Activated CD4-positive, CD25-positive, alpha-beta regulatory T cell treated with anti-CD3 and anti-CD28 coated beads, Interleukin-2, amount 50 U/mL, for 24 hours (primary cell): ENCODE measurements around the gene NAXD.
"Not testable (repeated sequence)": the region's sequence is repeated elsewhere in the genome, so short reads cannot be mapped to it uniquely, and the experiment has no call there.

Experiments used
- ATAC-seq, 2 donors: fragments of 150-1000 bp; cut with Tn5 transposase; one replicate each; pipeline ENCODE4 v1.10.0; 2021; ENCODE audit warnings: mild to moderate bottlenecking in 1 of 2, moderate library complexity in 1 of 2

The NAXD gene

DNA sequence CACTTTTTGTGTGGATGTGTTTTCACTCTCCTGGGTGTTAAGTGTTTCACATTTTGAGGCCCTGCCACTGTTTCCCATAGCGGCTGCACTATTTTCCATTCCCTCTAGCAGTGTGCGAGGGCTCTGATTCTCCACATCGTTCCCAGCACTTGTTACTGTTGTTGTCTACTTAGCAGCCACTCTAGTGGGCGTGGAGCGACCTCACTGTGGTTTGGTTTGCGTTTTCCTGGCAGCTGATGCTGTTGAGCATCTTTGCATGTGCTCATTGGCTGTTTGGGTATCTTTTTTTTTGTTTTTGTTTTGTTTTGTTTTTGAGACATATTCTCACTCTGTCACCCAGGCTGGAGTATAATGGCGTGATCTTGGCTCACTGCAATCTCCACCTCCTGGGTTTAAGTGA lies 14.4 kb downstream of the NAXD start:
- ATAC-seq, result no peak

DNA sequence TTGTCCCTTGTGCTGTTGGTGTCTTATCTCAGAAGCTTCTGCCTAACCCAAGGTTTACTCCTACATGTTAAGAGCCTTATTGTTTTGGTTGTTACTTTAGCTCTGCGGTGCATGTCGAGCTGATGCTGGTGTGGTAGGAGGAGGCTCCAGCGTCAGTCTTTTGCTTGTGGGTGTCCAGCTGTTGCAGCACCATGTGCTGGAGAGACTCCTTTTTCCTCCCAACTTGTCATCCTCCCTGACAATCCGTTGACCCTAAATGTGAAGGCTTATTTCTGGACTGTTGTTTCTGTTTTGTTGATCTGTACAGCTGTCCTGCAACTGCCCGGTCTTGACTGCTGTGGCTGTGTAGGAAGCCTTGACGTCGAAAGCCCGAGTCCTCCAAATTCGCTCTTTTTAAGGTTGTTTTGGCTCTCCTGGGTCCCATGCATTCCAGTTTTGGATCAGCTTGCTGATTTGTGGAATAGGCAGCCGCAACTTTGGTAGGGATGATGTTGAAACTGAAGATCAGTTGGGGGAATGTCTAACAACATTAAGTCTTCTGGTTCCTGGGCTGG lies 15.3 kb downstream of the NAXD start:
- ATAC-seq, result no peak

DNA sequence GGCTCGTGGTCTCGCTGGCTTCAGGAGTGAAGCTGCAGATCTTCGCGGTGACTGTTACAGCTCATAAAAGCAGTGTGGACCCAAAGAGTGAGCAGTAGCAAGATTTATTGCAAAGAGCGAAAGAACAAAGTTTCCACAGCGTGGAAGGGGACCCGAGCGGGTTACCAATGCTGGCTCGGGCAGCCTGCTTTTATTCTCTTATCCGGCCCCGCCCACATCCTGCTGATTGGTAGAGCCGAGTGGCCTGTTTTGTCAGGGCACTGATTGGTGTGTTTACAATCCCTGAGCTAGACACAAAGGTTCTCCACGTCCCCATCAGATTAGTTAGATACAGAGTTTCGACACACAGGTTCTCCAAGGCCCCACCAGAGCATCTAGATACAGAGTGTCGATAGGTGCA lies 16.9 kb downstream of the NAXD start:
- ATAC-seq, result not testable (repeated sequence)

DNA sequence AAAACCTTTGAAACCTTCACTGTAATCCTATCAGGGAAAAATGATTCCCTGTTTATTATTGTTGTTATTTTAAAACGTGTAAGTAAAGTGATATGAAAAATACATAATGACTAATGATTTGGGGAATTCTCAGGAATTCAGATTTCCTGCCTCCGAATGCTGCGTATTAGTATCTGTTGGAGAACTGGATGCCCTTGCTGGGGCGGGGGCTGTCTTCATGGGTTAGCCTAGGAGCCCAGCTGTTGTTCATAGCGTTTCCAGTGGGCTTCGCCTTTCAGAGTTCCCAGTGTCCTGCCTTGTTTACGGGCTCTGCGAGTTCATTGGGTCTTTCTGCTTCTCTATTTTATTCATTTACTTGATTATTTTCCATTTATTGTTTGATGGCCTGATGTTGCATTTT lies 18.4 kb downstream of the NAXD start:
- no peak for ATAC-seq

DNA sequence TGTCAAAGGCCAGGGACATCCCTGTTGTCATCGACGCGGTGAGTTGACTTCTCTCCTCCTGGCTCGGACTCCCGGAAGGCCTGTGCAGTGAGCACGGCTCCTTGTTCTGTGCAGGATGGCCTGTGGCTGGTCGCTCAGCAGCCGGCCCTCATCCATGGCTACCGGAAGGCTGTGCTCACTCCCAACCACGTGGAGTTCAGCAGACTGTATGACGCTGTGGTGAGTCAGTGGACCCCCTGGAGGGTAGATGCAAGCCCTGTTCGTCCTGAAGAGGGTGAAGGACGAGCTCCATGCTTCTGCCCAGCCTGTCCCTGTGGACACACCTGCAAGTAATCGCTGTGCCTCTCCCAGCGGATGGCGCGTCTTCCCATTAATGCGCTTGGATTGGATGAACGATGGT lies 19.2 kb downstream of the NAXD start:
- ATAC-seq, result no peak

DNA sequence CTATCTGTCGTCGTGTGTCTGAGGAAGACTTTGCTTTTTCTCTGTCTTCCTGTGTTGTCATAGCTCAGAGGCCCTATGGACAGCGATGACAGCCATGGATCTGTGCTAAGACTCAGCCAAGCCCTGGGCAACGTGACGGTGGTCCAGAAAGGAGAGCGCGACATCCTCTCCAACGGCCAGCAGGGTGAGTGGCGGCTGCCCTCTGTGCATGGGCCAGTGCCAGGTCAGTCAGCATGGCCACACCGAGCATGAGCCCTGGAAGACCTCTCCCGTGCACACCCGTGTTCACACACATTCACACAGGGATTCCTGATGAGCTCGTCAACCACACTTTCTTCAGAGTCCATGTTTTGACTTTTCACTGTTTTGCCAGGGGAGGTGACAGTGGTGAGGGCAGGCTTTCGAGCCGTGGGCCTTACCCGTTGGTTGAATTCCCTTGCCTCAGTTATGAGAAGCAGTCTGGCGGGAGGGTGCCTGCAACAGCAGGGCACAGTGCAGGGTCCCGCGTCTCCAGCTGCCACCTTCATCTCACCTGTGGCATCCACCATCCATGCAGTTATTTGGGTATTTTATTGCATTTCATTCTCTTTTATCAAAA lies 20.2 kb downstream of the NAXD start:
- no peak for ATAC-seq

DNA sequence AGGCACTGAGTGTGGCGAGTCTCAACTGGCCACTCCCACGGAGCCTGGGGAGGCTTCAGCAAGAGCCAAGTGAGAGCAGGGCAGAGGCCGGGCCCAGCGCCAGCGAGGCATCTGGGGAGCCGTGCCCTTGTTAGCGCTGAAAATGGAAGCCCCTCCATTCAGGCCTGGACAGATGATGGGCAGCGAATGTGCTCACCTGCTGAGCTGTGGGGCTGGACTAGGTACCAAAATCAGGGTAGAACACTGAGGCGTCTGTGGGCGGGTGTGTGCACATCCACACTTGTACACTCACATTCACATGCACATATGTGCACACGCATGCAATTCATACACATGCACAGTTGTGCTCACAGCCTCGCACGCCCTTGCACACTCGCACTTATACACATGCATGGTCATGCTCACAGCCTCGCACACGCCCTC lies 20.7 kb downstream of the NAXD start:
- no peak for ATAC-seq

DNA sequence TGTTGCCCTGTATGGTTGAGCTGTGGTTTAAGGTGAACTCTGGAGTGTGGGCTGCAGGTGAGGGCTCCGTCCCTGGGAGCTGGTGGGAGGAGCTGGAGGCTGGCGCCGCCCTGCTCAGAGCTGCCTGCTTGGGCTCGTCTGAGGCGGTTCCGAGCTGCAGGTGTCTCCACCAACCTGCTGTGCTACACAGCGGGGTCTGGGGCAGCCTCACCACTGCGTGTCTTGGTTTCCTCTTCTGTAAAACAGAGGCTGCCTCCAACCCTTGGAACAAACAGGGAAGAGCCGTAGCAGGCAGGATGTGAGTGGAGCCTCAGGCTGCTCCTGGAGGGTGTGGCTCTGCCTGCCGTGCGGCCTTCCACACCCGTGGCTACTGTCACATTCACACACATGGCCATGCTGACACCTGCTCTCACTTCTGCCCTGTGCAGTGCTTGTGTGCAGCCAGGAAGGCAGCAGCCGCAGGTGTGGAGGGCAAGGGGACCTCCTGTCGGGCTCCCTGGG lies 21.4 kb downstream of the NAXD start:
- ATAC-seq, result peak in 1 of 2 donors; percentile 17

DNA sequence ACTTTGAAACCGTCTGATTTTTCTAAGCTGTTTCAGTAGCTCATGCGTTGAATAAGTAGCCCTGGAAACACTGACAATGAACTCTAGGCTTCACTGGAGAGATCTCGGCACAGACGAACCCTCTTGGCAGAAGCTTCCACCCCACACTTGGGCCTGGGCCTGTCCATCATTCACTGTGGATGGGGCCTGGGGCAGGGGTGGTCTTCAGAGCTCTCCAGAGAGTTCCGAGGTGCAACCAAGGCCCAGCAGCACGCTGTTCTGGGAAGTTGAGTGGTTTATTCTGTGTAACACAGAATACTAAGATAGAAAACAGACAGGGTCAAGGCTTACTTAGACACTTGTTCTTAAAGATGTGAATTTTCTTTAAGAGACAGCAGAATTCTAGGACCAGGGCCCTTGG lies 21.9 kb downstream of the NAXD start:
- no peak for ATAC-seq

DNA sequence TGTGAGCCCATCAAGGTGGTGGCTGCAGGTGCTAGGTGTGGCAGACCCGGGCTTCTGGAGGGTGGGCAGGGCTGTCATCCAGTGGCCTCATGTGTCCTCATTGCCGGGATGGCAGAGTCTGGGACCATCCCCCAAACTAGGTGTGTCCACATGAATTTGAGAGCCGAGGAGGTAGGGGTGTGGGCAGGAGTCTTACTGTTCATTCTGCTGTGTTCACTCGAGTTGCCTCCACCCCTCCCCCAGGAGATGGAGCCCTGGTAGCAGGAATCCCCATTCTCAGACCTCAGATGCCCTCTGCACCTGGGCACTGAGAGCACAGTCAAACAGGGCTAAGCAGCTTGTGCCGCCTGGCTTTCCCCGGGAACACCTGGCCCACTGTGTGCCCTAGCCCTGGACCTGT lies 22.4 kb downstream of the NAXD start:
- no peak for ATAC-seq

DNA sequence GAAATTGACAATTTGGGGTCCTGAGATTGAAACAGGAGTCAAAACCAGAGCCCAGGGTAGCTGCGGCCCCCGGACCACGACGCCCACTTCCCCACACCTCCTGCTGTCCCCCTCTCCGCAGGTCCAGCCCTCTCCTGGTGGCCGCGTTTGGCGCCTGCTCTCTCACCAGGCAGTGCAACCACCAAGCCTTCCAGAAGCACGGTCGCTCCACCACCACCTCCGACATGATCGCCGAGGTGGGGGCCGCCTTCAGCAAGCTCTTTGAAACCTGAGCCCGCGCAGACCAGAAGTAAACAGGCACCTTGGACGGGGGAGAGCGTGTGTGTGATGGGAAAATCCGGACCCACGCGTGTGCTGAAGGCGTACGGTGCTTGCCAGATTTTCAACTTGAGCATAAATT lies 22.9 kb downstream of the NAXD start:
- no peak for ATAC-seq

DNA sequence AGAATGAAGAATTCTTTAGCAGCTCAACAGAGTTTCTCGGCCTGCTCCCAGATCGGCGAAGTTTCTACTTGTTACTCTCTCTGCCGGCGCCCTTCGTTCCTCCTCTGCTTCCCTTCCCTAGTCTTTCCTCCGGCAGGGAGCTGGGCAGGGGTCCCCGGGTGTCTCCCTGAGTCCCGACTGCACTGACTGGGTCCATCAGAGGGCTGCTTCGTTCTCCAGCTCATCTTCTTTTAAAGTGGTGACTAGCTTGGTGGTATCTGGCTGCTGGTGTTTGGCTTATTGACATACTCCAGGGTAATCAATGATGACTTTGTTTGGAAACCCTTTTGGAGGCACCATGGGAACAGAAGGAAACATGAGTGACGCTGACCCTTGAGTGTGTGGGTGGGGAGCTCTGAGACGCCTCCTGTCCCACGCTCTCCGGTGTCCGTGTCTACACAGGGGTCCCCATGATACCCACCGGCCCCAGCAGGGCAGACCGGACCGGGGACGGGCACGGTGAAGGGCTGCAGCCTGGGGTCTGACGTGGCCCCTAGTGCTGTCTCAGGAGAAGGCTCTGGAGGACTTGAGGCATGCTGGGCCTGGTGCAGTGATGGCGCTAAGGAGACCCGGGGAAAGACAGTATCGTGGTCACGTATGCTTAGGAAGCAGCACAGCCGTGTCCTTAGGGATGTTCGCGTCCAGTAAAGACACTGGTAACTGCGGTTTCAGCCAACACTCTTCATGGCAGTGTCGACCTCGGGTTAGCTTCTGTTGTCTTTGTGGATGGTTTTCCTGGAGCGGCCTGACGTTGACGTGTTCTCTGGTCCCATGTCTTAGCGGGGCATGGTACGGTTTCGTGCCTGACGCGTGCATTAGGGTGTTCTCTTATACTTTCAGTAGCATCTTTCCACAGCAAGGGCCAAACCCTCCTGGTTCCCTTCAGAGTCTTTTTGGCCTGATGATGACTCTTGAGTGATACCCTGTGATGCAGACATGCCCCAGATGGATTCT lies 23.8 kb downstream of the NAXD start:
- ATAC-seq, result no peak

DNA sequence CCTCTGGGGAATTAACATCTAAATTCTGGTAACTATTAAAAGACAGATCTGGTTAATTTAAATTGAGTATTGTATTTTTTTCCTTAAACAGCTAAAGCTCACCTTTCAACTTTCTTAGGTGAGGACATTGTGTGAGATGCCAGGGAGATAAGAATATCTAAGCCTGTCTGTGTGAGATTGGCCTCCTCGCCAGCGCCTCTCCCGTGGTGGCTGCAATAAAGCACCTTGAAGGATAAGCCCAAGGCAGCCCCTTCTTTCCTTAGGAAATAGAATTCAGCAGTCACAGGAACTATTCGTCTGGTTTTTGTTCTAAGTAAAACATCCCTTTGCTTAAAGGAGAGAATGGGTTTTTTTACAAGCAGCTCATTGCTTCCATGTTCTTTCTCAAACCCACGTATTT lies 24.6 kb downstream of the NAXD start:
- no peak for ATAC-seq

DNA sequence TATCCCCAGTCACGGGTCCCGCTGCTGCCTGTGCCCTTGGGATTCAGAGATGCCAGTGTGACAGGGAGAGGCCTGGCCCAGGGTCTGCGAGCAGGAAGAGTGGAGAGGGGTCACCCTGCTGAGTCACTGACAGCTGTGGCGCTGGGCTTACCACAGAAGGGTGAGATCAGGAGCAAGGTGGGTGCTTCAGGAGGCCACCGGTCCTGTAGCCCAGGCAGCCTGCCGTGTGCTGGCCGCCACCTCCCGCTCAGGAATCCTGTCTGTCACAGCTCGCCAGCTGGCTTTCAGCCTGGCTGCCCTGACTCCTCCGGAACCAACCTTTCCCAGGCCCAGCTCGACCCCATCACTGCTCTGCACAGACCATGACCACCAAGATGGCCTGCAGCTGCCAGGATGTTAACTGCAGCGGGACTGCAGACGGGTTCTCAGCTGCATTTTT lies 25.3 kb downstream of the NAXD start:
- ATAC-seq, result peak in 1 of 2 donors; percentile 5

DNA sequence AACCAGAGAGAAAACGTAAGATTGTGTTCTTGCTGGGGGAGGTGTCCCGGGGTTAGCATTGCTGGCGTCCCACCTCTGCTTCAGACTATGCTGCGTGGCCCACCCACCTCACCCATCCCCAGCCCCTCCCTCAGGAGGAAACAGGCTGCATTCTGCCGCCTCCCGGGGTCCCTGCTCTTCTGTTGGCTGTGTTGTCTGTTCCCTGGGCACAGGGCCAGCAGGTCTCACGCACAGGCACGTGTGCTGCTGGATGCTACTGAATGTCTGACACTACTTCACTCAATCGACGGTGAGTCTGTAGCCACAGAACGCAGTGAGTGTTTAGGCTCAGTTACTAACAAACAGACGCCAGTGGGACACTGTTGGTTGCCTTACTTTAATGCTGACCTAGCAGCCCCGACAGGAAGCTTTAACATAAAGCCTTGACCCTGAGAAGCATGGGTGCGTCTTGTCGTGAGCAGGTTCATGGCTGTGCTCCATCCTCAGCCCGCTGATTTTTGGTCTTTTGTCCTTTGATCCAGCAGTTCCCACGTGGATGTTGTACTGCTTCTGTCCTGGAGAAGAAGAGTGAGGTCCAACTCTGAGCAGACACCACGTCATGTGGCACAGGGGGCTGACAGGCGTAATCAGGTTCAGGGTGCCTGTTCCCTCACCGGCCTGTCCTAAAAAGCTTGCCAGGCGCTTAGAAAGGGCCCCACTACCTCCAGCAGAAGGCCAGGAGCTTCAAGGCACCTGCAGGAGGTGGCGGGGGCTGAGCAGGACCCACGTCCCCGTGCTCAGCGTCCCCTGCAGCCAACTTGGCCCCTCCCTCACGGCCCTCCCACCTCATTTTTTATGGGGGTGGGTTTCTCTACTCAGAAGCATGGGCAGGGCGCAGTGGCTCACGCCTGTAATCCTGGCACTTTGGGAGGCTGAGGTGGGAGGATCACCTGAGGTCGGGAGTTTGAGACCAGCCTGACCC lies 26.0 kb downstream of the NAXD start:
- no peak for ATAC-seq

DNA sequence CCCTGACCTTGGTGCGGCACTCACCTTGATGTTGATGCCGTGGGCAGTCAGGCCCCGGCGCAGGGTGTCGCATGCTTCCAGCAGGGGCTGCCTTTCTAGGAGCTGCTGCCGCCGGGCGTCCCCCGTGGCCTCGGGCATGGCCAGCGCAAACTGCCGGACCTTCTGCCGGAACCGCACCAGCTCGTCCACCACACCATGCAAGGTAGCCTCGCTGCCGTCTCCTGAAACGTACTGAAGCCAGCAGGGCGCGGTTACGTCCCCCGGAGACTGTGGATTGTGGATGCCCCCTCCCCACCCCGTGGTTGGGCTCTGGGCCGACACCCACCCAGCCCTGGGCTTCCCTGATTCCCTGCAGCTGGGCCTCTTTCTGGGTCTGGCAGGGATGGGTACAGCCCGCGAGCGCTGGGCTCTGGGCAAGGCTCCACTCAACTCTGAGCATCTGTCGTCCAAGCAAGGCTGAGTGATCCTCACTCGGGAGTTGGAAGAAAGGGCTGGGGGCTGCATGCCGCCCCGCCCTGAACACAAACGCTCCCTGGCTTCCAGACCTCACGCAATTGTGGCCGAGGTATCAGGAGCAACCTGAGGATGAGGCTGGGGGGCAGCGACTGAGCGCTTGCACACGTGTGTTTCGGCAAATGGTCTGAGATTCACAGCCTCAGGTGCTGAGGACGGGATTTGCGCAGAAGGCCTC lies 27.1 kb downstream of the NAXD start:
- ATAC-seq, result no peak

DNA sequence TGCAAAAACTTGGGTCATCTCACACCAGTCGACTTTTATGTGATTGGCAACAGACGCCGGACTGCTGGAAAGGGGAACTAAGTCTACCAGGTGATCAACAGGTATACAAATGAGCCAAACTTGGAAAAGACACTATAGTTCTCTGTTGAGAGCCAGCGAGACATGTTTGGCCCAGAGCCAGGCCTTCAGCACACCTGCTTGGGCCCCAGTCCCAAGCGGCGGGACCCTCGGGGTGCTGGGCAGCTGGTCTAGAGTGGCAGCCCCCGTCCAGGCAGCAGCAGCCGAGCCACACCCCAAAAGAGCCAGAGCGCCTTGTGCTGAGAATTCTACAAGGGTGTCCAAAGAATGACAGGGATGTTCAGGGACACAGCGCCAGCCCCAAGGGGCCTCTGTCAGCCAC lies 28.0 kb downstream of the NAXD start:
- ATAC-seq, result no peak

DNA sequence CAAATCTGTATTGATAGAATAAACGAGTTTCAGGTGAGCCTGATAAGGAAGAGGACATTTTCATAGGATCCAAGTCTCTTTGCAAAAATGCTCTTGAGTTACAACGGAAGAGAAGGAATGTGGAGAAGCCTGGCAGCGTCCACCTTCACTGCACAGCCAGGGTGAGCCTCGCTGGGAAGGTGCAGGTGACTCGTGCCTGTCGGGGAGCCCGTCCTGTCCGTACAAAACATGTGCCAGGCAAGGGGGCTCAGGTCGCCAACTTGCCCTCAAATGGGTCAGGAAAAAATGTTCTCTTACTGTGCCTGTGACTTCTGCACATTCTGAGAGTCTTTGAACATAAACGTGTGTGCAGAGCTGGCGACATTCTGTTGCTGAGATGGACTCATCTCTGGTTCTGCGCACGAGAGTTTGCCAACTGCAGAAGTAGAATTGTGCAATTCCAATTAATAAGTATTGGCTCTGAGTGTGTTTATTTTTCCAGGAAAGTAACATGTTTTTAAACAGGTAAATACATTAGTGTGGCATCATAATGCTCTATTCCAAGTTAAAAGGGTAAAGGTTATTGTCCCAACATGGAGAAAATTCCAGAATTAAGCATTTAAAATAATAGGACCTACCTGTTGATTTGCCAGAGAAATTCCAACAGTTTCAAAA lies 28.6 kb downstream of the NAXD start:
- no peak for ATAC-seq

DNA sequence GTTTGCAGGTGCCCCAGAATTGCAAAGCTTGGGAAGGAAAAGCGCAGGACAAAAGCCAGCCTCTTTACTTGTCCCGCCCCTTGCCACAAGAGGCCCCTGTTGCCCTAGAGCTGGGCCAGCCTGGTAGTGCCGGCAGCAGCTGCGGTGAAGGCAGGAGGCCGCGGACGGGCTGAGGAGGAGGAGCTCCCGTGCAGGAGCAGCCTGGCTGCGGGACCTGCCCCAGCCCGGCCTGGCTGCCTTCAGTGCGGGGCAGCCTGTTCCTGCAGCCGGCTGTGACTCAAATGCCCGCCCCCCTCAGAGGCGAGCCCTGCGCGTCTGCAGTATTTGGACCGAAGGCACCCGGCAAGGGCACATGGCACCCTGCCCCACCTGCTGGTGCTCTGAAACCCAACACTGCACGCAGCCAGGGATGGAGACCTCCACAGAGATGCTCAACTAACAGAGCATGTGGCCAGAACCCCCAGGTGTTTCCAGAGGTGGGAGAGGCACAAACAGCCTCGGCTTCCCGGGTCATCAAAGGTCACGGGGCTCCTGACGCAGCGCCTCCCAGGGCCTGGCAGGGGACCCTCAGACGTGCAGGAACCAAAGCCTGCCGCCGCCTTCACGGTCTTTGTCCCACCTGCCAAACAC lies 29.7 kb downstream of the NAXD start:
- ATAC-seq, result peak; percentile 53 to 63

DNA sequence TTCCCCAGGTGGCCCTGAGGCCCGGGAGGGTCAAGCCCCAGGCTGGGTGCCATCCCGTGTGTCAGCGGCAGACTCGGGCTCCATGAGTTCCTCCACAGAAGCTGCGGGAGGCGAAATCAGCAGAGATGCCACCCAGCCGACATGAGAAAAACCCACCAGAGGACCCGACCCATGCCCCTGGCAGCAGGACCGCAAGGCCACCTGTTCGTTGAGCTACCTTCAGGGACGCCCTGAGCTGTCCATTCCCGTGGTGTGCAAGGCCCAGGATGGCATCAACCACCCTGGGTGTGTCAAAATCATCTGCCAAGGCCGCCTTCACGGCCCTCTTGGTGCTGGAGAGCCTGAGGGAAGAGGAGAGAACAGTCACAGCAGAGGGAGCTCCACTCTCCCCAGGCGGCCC lies 30.4 kb downstream of the NAXD start:
- no peak for ATAC-seq
